Fibroblast of villous mesenchyme (primary cell): ENCODE measurements around the gene LGI1. TPM values are rescaled to one million over a fixed set of nuclear protein-coding genes. Genes with fewer than 3 reads are reported as not detected.

Experiments used
- DNase-seq: peaks from one replicate; pipeline ENCODE4 v3.0.0-alpha.2; 2010; ENCODE audit warnings: low read depth
- H3K4me3 ChIP-seq: 2 replicates; pipeline ENCODE4 v1.5.1; 2011; ENCODE audit warnings: low read depth, mild to moderate bottlenecking, low read length
- CTCF ChIP-seq: IDR thresholded peaks from 2 replicates; pipeline ENCODE4 v1.5.1; 2012; ENCODE audit warnings: low read depth, mild to moderate bottlenecking, low read length; ENCODE audit not compliant: insufficient read depth
- total RNA-seq: library from RNA; depleted of rRNA; stranded (reverse); fragments of >200 nt; gene quantifications from 2 replicates; pipeline ENCODE4 v1.2.3, GENCODE V29; 2012

The LGI1 gene
- total RNA-seq, 1 donor: not detected

GRCh38 chr10:93771354-93771753 lies 13.6 kb downstream of the LGI1 start:
- DNase-seq: no peak
- H3K4me3 ChIP-seq: no peak overlapping the region
- TF ChIP-seq CTCF: no peak

- TF ChIP-seq CTCF: no peak
- no peak for DNase-seq
- no peak overlapping the region for H3K4me3 ChIP-seq
These were observed 15.4 kb downstream of the LGI1 start for GRCh38 chr10:93773120-93773519.

- H3K4me3 ChIP-seq: no peak overlapping the region
- no peak for TF ChIP-seq CTCF
- no peak for DNase-seq
These were observed 16.0 kb downstream of the LGI1 start for GRCh38 chr10:93773705-93774104.

GRCh38 chr10:93775356-93775755 lies 17.6 kb downstream of the LGI1 start:
- no peak for TF ChIP-seq CTCF
- DNase-seq: no peak
- H3K4me3 ChIP-seq: no peak overlapping the region

- no peak for TF ChIP-seq CTCF
- H3K4me3 ChIP-seq: no peak overlapping the region
- no peak for DNase-seq
These were observed 19.4 kb downstream of the LGI1 start for GRCh38 chr10:93777092-93777491.

- DNase-seq: no peak
- H3K4me3 ChIP-seq: no peak overlapping the region
- TF ChIP-seq CTCF: no peak
These were observed 26.3 kb downstream of the LGI1 start for GRCh38 chr10:93784059-93784458.

GRCh38 chr10:93788413-93789208 lies 30.9 kb downstream of the LGI1 start:
- no peak for DNase-seq
- no peak overlapping the region for H3K4me3 ChIP-seq
- TF ChIP-seq CTCF: no peak
